Liver (tissue), 2 donors: ENCODE results near the gene GPAT2.

Experiments used
- ZBTB33 ChIP-seq: IDR thresholded peaks from 2 replicates; pipeline ENCODE4 v1.6.1; 2016; ENCODE audit warnings: antibody characterized with exemption
- TF ChIP-seq, protein P1 (sequence below): fragments of 150-350 bp; IDR thresholded peaks from 2 replicates; pipeline ENCODE4 v1.5.1; 2017; ENCODE audit warnings: improper control_type of control experiment, low read depth, low read length; ENCODE audit not compliant: missing input control
- donor health status: healthy.

- TF ChIP-seq, protein P1, sequence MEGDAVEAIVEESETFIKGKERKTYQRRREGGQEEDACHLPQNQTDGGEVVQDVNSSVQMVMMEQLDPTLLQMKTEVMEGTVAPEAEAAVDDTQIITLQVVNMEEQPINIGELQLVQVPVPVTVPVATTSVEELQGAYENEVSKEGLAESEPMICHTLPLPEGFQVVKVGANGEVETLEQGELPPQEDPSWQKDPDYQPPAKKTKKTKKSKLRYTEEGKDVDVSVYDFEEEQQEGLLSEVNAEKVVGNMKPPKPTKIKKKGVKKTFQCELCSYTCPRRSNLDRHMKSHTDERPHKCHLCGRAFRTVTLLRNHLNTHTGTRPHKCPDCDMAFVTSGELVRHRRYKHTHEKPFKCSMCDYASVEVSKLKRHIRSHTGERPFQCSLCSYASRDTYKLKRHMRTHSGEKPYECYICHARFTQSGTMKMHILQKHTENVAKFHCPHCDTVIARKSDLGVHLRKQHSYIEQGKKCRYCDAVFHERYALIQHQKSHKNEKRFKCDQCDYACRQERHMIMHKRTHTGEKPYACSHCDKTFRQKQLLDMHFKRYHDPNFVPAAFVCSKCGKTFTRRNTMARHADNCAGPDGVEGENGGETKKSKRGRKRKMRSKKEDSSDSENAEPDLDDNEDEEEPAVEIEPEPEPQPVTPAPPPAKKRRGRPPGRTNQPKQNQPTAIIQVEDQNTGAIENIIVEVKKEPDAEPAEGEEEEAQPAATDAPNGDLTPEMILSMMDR = no peak
- no peak for TF ChIP-seq ZBTB33
These were observed 10.2 kb downstream of the GPAT2 start for GRCh38 chr2:96024336-96025193.
